HepG2 (cell line): Measurements from ENCODE around the gene ALDH3B2. TPM values are rescaled to one million over a fixed set of nuclear protein-coding genes. Genes with fewer than 3 reads are reported as not detected.

Experiments
- CREM ChIP-seq, 2 experiments: sonication (generic) in 1 of 2; formaldehyde crosslinking in 1 of 2; IDR thresholded peaks; 2 replicates each; pipeline versions ENCODE4 v1.4.0 to v1.6.1; 2016 to 2020; ENCODE audit warnings: antibody characterized with exemption in 1 of 2, mild to moderate bottlenecking in 1 of 2, missing genetic modification reagents in 1 of 2
- FOXK1 ChIP-seq: sonication (generic); formaldehyde crosslinking; IDR thresholded peaks from 2 replicates; pipeline ENCODE4 v1.4.0; 2020; ENCODE audit warnings: low read depth, missing genetic modification reagents, borderline replicate concordance
- IKZF5 ChIP-seq: IDR thresholded peaks from 2 replicates; pipeline ENCODE4 v1.6.1; 2018; ENCODE audit warnings: missing genetic modification reagents, mild to moderate bottlenecking, missing compliant biosample characterization
- SMC3 ChIP-seq: IDR thresholded peaks from 2 replicates; pipeline ENCODE4 v1.6.1; 2011; ENCODE audit warnings: low read length, improper control_type of control experiment
- TFDP1 ChIP-seq: IDR thresholded peaks from 2 replicates; pipeline ENCODE4 v1.6.1; 2016; ENCODE audit warnings: missing compliant biosample characterization, missing genetic modification reagents, borderline replicate concordance
- ZC3H13 ChIP-seq: sonication (generic); formaldehyde crosslinking; IDR thresholded peaks from 2 replicates; pipeline ENCODE4 v1.8.1; 2023; ENCODE audit warnings: mild to moderate bottlenecking, missing genetic modification reagents, moderate library complexity
- ZHX2 ChIP-seq, 2 experiments: sonication (generic) in 1 of 2; formaldehyde crosslinking in 1 of 2; IDR thresholded peaks; 2 replicates each; pipeline versions ENCODE4 v1.6.1 to v1.9.0; 2014 to 2022; ENCODE audit warnings: antibody characterized with exemption in 1 of 2, borderline replicate concordance in 1 of 2, inconsistent platforms in 1 of 2, low read depth in 1 of 2, missing genetic modification reagents in 1 of 2
- ZKSCAN5 ChIP-seq: sonication (generic); formaldehyde crosslinking; IDR thresholded peaks from 2 replicates; pipeline ENCODE4 v1.5.1; 2020; ENCODE audit warnings: mild to moderate bottlenecking, missing genetic modification reagents
- ZNF329 ChIP-seq: sonication (generic); formaldehyde crosslinking; IDR thresholded peaks from 2 replicates; pipeline ENCODE4 v1.9.0; 2021; ENCODE audit warnings: low read depth, mild to moderate bottlenecking, missing genetic modification reagents
- ZNF496 ChIP-seq: sonication (generic); formaldehyde crosslinking; IDR thresholded peaks from 2 replicates; pipeline ENCODE4 v1.8.1; 2023; ENCODE audit warnings: mild to moderate bottlenecking, moderate library complexity, missing genetic modification reagents; ENCODE audit not compliant: insufficient replicate concordance
- ZNF644 ChIP-seq: IDR thresholded peaks from 2 replicates; pipeline ENCODE4 v1.6.1; 2016; ENCODE audit warnings: low read depth
- ZNF660 ChIP-seq: sonication (generic); formaldehyde crosslinking; IDR thresholded peaks from 2 replicates; pipeline ENCODE4 v1.5.1; 2020; ENCODE audit warnings: mild to moderate bottlenecking, low read depth, missing genetic modification reagents, borderline replicate concordance
- ZNF788 ChIP-seq: sonication (generic); formaldehyde crosslinking; IDR thresholded peaks from 2 replicates; pipeline ENCODE4 v1.5.0; 2020; ENCODE audit warnings: mild to moderate bottlenecking, missing genetic modification reagents, borderline replicate concordance
- ZNF891 ChIP-seq: sonication (generic); formaldehyde crosslinking; IDR thresholded peaks from 2 replicates; pipeline ENCODE4 v1.5.0; 2020; ENCODE audit warnings: mild to moderate bottlenecking, missing genetic modification reagents
- ZSCAN29 ChIP-seq: sonication (generic); formaldehyde crosslinking; conservative IDR thresholded peaks from 2 replicates; pipeline ENCODE4 v1.4.0; 2020; ENCODE audit warnings: mild to moderate bottlenecking, missing genetic modification reagents
- polyA plus RNA-seq, 8 experiments: library from polyadenylated mRNA; depleted of rRNA in 3 of 8; stranded (reverse) in 7 of 8; unstranded in 1 of 8; fragments of >200 nt; fragmentation: Illumina TruSeq in 4 of 8; extraction: Trizol in 4 of 8; gene quantifications; 2 replicates each; pipeline versions ENCODE4 v1.2.1 to v1.2.3, GENCODE V29; 2011 to 2016; ENCODE audit warnings: low read depth in 4 of 8, missing spikeins in 1 of 8, mixed read lengths in 1 of 8; ENCODE audit not compliant: insufficient read depth in 1 of 8
- total RNA-seq, 5 experiments: library from RNA; depleted of rRNA; stranded (reverse); fragments of >200 nt; fragmentation: Illumina TruSeq; extraction: Trizol; gene quantifications; 2 replicates each; pipeline ENCODE4 v1.2.3, GENCODE V29; 2016; ENCODE audit warnings: low read depth in 1 of 5
- TF ChIP-seq, protein P1 (sequence below): sonication (generic); formaldehyde crosslinking; IDR thresholded peaks from 2 replicates; pipeline ENCODE4 v1.4.0; 2020; ENCODE audit warnings: missing genetic modification reagents, low read depth, mild to moderate bottlenecking, borderline replicate concordance

Gene ALDH3B2
- total and polyA plus RNA-seq, 2 of the 13 experiments (the other 11 are each of a cell fraction or from before 2014, with no cell fraction given) = not detected

DNA sequence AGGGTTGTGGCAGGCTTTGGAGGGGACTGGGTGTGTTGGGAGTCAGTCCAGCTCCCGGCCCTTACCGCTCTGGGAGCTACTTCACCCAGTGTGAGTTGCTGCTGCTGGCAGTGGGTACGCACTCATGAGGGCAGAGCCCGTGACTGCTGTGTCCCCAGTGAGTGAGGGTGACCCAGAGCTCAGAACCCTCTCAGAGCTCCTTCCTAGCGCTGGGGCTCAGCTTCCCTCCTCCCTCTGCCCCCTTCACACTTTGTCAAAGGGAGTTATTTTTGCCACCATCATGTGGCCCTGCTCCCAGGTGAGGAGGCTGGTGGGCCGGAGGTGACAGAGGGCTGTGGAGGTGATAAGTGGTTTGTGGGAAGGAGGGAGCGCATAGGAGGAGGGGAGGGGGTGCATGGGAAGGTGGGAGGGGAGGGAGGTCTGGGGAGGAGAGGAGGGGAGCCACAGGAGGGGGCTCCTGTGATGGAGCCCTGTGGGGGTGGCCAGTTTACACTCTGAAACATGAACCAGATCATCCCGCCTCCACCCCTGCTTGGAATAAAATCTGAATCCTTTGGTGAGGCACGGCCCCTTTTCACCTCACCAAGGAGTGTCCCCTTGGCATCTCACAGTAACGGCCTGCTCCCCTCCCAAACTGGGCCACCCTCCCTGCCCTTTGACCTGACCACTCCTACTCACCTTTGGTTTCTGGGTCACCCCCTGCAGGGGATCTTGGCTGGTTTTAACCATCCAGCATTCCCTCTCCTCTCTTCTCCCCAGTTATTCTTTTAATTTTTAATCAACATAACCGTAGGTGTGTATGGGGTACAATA, 57.8 kb downstream of the ALDH3B2 start (continued):
- TF ChIP-seq ZHX2 (IDR thresholded peaks at IDR 0.05; ENCODE audit: low read depth) (no peak), ZHX2 (CRISPR knock-in tag; IDR thresholded peaks at IDR 0.05; ENCODE audit: borderline replicate concordance) (no peak), ZNF329 (CRISPR knock-in tag) (no peak), ZKSCAN5 (peak; percentile 95), ZC3H13 (CRISPR knock-in tag) (no peak), ZNF660 (no peak), CREM (IDR thresholded peaks at IDR 0.05) (no peak), CREM (CRISPR knock-in tag; IDR thresholded peaks at IDR 0.05) (no peak), ZNF496 (CRISPR knock-in tag) (no peak), FOXK1 (CRISPR knock-in tag) (no peak), ZNF891 (CRISPR knock-in tag) (no peak), ZSCAN29 (no peak), IKZF5 (CRISPR knock-in tag) (no peak), ZNF644 (CRISPR knock-in tag) (0 out of 2 replicates have a peak, but pooled peaks have one; percentile 1), SMC3 (no peak), ZNF788 (CRISPR knock-in tag) (no peak), TFDP1 (no peak)
- TF ChIP-seq, protein P1, sequence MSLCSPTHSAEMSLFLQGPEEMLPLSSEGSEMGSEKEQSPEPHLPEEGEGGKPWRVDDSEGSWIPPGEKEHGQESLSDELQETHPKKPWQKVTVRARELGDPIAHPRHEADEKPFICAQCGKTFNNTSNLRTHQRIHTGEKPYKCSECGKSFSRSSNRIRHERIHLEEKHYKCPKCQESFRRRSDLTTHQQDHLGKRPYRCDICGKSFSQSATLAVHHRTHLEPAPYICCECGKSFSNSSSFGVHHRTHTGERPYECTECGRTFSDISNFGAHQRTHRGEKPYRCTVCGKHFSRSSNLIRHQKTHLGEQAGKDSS (CRISPR knock-in tag) = no peak
